ENCODE data around the gene SNRNP48. TPM values are rescaled to one million over a fixed set of nuclear protein-coding genes. Genes with fewer than 3 reads are reported as not detected.

The SNRNP48 gene
- total and polyA plus RNA-seq, 10 of the 15 experiments (the other 5 are each of a cell fraction or from before 2014, with no cell fraction given): 3.2 to 14.4 (median 8.9) TPM

DNA sequence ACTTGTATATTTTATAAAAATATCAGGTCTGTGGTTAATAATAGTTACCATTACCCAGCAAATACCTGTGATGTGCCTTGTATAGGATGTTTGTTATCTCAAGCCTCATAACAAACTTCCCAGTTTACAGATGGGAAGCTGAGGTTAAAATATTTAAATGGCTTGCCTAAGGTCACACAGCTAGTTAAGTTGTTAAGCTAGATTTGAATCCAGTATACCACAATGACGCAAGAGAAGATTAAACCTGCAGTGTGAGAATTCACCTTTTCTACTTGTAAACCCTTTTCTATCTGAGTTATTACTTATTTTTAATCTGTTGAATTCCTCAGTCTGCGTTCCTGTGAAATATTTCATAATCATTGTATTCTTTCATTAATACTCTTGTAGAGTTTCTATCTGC lies 43.6 kb upstream of the SNRNP48 start (continued):
- TF ChIP-seq, protein P1, sequence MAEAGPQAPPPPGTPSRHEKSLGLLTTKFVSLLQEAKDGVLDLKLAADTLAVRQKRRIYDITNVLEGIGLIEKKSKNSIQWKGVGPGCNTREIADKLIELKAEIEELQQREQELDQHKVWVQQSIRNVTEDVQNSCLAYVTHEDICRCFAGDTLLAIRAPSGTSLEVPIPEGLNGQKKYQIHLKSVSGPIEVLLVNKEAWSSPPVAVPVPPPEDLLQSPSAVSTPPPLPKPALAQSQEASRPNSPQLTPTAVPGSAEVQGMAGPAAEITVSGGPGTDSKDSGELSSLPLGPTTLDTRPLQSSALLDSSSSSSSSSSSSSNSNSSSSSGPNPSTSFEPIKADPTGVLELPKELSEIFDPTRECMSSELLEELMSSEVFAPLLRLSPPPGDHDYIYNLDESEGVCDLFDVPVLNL (IDR thresholded peaks at IDR 0.05; ENCODE audit: low read depth, low read length): no peak
- no peak for TF ChIP-seq SIX5 (IDR thresholded peaks at IDR 0.05; ENCODE audit: low read depth, low read length, severe bottlenecking)
- TF ChIP-seq KDM1A (IDR thresholded peaks at IDR 0.05; ENCODE audit: borderline replicate concordance): no peak
- TF ChIP-seq IRF4 (IDR thresholded peaks at IDR 0.05; ENCODE audit: low read depth, low read length): no peak
- TF ChIP-seq CBFB (IDR thresholded peaks at IDR 0.05; ENCODE audit: low read depth): no peak

DNA sequence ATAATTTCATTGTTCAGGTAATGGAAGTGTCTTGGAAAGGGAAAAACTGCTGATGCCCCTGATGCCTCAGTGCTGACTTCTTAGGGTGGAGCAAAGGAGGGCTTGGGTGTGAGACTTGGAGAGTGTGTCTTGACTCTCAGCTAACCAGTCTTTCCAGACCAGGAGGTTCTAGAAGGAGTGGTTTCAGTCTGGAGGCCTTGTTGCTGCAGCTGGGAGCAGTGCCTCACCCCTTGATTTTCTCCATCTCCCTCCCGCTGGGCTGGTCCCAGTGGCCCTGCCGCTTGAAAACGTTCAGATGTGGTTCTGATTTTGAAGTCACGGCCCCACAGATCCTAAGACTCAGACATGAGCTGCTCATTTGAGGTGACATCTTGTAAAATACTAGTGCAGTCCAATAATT lies 43.1 kb upstream of the SNRNP48 start:
- in situ Hi-C loops (cut with MboI): no loop called here
- CTCF ChIA-PET: interaction anchor here (0.6 kb wide), 1 partner anchor 467 kb away, joined by 3 read pairs; no protein-coding TSS in a partner anchor
- intact Hi-C loops (cut with micrococcal nuclease; ENCODE audit: unreplicated experiment): no loop called here
- no peaks in the 10 kb centered on the region for H3K79me2 ChIP-seq (ENCODE audit: control insufficient read depth, insufficient read depth, low read length)
- RAD21 ChIA-PET (ENCODE audit: unreplicated experiment): no interaction called here
- FAIRE-seq (no peak), DNase-seq (ENCODE audit: low read depth, low spot score) (no peak), ATAC-seq (no peak)
- 8% methylated on average over 4 of the region's 4 CpGs for WGBS (ENCODE audit: insufficient coverage, insufficient replicate concordance, low lambda C conversion rate, missing lambda C conversion rate)
- BruUV-seq (replicated peaks): no TSS peak
- no peak overlapping the region for H3K9ac ChIP-seq (ENCODE audit: control insufficient read depth, insufficient read depth, low read length)
- no peaks in the 10 kb centered on the region for H3K36me3 ChIP-seq (ENCODE audit: control insufficient read depth in 2 of 2, insufficient read depth in 2 of 2, low read length in 1 of 2)
- H2AFZ ChIP-seq (ENCODE audit: control insufficient read depth, low read depth, low read length): no peak overlapping the region
- no peak overlapping the region for H3K27ac ChIP-seq (ENCODE audit: control insufficient read depth, insufficient read depth)
- H3K9me3 ChIP-seq (replicated peaks; ENCODE audit: control insufficient read depth, insufficient read depth, low read length): no peaks in the 10 kb centered on the region
- SMC1A ChIA-PET (ENCODE audit: uncharacterized antibody, unreplicated experiment): interaction anchor here (0.7 to 1.2 kb wide), 2 partner anchors 14 to 46 kb away, joined by 3 to 4 read pairs; no protein-coding TSS in a partner anchor
- no peak overlapping the region for H3K4me3 ChIP-seq
- H4K20me1 ChIP-seq (ENCODE audit: control insufficient read depth, insufficient read depth): no peaks in the 10 kb centered on the region
- no peak overlapping the region for H3K4me2 ChIP-seq (ENCODE audit: control insufficient read depth, insufficient read depth)
- H3K27me3 ChIP-seq (replicated peaks in 1 of 2; ENCODE audit: control insufficient read depth in 2 of 2, insufficient read depth in 2 of 2, low read length in 1 of 2): peaks cover 10 to 12% of the 10 kb centered on the region in 2 experiments
- POLR2A ChIA-PET: no interaction called here
- H3K4me1 ChIP-seq (ENCODE audit: control insufficient read depth, insufficient read depth, low read length): no peaks in the 10 kb centered on the region
- TF ChIP-seq TAF1 (IDR thresholded peaks at IDR 0.05; ENCODE audit: borderline replicate concordance, low read depth, low read length) (no peak), NFIC (IDR thresholded peaks at IDR 0.05; ENCODE audit: low read depth, low read length) (no peak), ZNF24 (IDR thresholded peaks at IDR 0.05) (no peak), ZBED1 (IDR thresholded peaks at IDR 0.05; ENCODE audit: borderline replicate concordance) (no peak), MXI1 (IDR thresholded peaks at IDR 0.05; ENCODE audit: low read depth, low read length) (no peak)
- TF ChIP-seq, protein P2, sequence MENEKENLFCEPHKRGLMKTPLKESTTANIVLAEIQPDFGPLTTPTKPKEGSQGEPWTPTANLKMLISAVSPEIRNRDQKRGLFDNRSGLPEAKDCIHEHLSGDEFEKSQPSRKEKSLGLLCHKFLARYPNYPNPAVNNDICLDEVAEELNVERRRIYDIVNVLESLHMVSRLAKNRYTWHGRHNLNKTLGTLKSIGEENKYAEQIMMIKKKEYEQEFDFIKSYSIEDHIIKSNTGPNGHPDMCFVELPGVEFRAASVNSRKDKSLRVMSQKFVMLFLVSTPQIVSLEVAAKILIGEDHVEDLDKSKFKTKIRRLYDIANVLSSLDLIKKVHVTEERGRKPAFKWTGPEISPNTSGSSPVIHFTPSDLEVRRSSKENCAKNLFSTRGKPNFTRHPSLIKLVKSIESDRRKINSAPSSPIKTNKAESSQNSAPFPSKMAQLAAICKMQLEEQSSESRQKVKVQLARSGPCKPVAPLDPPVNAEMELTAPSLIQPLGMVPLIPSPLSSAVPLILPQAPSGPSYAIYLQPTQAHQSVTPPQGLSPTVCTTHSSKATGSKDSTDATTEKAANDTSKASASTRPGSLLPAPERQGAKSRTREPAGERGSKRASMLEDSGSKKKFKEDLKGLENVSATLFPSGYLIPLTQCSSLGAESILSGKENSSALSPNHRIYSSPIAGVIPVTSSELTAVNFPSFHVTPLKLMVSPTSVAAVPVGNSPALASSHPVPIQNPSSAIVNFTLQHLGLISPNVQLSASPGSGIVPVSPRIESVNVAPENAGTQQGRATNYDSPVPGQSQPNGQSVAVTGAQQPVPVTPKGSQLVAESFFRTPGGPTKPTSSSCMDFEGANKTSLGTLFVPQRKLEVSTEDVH (IDR thresholded peaks at IDR 0.05; ENCODE audit: low read depth, partially characterized antibody): no peak
- TF ChIP-seq, protein P3, sequence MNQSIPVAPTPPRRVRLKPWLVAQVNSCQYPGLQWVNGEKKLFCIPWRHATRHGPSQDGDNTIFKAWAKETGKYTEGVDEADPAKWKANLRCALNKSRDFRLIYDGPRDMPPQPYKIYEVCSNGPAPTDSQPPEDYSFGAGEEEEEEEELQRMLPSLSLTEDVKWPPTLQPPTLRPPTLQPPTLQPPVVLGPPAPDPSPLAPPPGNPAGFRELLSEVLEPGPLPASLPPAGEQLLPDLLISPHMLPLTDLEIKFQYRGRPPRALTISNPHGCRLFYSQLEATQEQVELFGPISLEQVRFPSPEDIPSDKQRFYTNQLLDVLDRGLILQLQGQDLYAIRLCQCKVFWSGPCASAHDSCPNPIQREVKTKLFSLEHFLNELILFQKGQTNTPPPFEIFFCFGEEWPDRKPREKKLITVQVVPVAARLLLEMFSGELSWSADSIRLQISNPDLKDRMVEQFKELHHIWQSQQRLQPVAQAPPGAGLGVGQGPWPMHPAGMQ (IDR thresholded peaks at IDR 0.05; ENCODE audit: borderline replicate concordance): no peak
- TF ChIP-seq, protein P4, sequence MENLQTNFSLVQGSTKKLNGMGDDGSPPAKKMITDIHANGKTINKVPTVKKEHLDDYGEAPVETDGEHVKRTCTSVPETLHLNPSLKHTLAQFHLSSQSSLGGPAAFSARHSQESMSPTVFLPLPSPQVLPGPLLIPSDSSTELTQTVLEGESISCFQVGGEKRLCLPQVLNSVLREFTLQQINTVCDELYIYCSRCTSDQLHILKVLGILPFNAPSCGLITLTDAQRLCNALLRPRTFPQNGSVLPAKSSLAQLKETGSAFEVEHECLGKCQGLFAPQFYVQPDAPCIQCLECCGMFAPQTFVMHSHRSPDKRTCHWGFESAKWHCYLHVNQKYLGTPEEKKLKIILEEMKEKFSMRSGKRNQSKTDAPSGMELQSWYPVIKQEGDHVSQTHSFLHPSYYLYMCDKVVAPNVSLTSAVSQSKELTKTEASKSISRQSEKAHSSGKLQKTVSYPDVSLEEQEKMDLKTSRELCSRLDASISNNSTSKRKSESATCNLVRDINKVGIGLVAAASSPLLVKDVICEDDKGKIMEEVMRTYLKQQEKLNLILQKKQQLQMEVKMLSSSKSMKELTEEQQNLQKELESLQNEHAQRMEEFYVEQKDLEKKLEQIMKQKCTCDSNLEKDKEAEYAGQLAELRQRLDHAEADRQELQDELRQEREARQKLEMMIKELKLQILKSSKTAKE (IDR thresholded peaks at IDR 0.05; ENCODE audit: low read depth, poor library complexity, severe bottlenecking): no peak
